Measurements from ENCODE around the gene CNTRL. TPM values are rescaled to one million over a fixed set of nuclear protein-coding genes. Genes with fewer than 3 reads are reported as not detected.

Gene CNTRL
- total RNA-seq, 1 experiment from 2014 or later: 13.4 TPM

GRCh38 chr9:121073038-121073437, 1.7 kb upstream of the CNTRL start (continued):
- TF ChIP-seq, protein P1, sequence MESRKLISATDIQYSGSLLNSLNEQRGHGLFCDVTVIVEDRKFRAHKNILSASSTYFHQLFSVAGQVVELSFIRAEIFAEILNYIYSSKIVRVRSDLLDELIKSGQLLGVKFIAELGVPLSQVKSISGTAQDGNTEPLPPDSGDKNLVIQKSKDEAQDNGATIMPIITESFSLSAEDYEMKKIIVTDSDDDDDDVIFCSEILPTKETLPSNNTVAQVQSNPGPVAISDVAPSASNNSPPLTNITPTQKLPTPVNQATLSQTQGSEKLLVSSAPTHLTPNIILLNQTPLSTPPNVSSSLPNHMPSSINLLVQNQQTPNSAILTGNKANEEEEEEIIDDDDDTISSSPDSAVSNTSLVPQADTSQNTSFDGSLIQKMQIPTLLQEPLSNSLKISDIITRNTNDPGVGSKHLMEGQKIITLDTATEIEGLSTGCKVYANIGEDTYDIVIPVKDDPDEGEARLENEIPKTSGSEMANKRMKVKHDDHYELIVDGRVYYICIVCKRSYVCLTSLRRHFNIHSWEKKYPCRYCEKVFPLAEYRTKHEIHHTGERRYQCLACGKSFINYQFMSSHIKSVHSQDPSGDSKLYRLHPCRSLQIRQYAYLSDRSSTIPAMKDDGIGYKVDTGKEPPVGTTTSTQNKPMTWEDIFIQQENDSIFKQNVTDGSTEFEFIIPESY (IDR thresholded peaks at IDR 0.05; ENCODE audit: extremely low read depth, insufficient replicate concordance, low read length): no peak
- TF ChIP-seq TCF7L2 (IDR thresholded peaks at IDR 0.05; ENCODE audit: borderline replicate concordance, extremely low read depth, insufficient read depth, insufficient read length) (no peak), CBX3 (IDR thresholded peaks at IDR 0.05; ENCODE audit: low read depth) (no peak), SRF (IDR thresholded peaks at IDR 0.05; ENCODE audit: low read depth) (no peak), FOSL1 (IDR thresholded peaks at IDR 0.05; ENCODE audit: low read depth) (no peak), ZFX (IDR thresholded peaks at IDR 0.05) (no peak)
- TF ChIP-seq, protein P2, sequence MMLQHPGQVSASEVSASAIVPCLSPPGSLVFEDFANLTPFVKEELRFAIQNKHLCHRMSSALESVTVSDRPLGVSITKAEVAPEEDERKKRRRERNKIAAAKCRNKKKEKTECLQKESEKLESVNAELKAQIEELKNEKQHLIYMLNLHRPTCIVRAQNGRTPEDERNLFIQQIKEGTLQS (IDR thresholded peaks at IDR 0.05): no peak
- TF ChIP-seq, protein P3, sequence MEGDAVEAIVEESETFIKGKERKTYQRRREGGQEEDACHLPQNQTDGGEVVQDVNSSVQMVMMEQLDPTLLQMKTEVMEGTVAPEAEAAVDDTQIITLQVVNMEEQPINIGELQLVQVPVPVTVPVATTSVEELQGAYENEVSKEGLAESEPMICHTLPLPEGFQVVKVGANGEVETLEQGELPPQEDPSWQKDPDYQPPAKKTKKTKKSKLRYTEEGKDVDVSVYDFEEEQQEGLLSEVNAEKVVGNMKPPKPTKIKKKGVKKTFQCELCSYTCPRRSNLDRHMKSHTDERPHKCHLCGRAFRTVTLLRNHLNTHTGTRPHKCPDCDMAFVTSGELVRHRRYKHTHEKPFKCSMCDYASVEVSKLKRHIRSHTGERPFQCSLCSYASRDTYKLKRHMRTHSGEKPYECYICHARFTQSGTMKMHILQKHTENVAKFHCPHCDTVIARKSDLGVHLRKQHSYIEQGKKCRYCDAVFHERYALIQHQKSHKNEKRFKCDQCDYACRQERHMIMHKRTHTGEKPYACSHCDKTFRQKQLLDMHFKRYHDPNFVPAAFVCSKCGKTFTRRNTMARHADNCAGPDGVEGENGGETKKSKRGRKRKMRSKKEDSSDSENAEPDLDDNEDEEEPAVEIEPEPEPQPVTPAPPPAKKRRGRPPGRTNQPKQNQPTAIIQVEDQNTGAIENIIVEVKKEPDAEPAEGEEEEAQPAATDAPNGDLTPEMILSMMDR (IDR thresholded peaks at IDR 0.05 in 2 of 3, conservative IDR thresholded peaks at IDR 0.05 in 1 of 3; ENCODE audit: borderline replicate concordance in 1 of 3, insufficient read depth in 1 of 3, low read depth in 2 of 3, low read length in 2 of 3): no peak
